Gastrocnemius medialis (tissue), 4 donors: ENCODE results near the gene RAB6D.
"Not testable (repeated sequence)": the region's sequence is repeated elsewhere in the genome, so short reads cannot be mapped to it uniquely, and the experiment has no call there.

Experiments used
- POLR2A ChIP-seq, 2 donors: fragments of 450-650 bp; IDR thresholded peaks; one replicate each; pipeline ENCODE4 v1.6.1; 2017; ENCODE audit warnings: antibody characterized with exemption in 2 of 2, mild to moderate bottlenecking in 2 of 2, moderate library complexity in 2 of 2
- TF ChIP-seq, protein P1 (sequence below), 5 experiments: fragments of 450-650 bp in 3 of 5; fragments of 200-600 bp in 2 of 5; sonication (generic) in 2 of 5; IDR thresholded peaks in 4 of 5; conservative IDR thresholded peaks in 1 of 5; 1 replicate in 4 of 5; 2 replicates in 1 of 5; pipeline ENCODE4 v1.5.1; 2016 to 2019; ENCODE audit warnings: antibody characterized with exemption in 5 of 5, mild to moderate bottlenecking in 3 of 5, moderate library complexity in 3 of 5

DNA sequence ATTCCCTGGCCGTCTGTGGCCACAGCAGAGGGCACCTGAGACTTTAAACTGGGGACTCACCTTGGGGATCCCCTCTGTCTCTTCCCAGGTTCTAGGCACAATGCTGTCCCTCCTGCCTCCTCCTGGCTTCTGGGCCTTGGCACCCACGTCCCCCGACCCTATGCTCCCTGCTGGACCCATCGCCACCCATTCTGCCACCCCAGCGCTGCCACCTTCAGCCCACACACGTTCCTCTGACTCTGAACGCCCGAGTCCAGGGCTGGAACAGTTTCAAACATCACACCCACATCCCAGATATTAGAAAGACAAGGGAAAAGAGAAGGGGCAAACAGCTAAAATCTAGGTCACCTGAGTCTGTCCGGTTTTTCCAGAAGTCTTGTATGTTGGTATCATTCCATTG is 28.0 kb upstream of the RAB6D start:
- TF ChIP-seq, protein P1, sequence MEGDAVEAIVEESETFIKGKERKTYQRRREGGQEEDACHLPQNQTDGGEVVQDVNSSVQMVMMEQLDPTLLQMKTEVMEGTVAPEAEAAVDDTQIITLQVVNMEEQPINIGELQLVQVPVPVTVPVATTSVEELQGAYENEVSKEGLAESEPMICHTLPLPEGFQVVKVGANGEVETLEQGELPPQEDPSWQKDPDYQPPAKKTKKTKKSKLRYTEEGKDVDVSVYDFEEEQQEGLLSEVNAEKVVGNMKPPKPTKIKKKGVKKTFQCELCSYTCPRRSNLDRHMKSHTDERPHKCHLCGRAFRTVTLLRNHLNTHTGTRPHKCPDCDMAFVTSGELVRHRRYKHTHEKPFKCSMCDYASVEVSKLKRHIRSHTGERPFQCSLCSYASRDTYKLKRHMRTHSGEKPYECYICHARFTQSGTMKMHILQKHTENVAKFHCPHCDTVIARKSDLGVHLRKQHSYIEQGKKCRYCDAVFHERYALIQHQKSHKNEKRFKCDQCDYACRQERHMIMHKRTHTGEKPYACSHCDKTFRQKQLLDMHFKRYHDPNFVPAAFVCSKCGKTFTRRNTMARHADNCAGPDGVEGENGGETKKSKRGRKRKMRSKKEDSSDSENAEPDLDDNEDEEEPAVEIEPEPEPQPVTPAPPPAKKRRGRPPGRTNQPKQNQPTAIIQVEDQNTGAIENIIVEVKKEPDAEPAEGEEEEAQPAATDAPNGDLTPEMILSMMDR (IDR thresholded peaks at IDR 0.05 in 4 of 5, conservative IDR thresholded peaks at IDR 0.05 in 1 of 5), result not testable (repeated sequence)
- not testable (repeated sequence) for TF ChIP-seq POLR2A (IDR thresholded peaks at IDR 0.05)
